ENCODE results near the gene PLLP.

Gene PLLP

GRCh38 chr16:57209780-57210179, 74.7 kb downstream of the PLLP start:
- no peak for TF ChIP-seq CTCF (IDR thresholded peaks at IDR 0.05; ENCODE audit: low read depth, low read length)
- no peak overlapping the region for H3K4me3 ChIP-seq (ENCODE audit: low read depth, low read length)

- H3K4me3 ChIP-seq (ENCODE audit: low read depth, low read length) = no peak overlapping the region
- TF ChIP-seq CTCF (IDR thresholded peaks at IDR 0.05; ENCODE audit: low read depth, low read length) = no peak
These were observed 75.5 kb downstream of the PLLP start for GRCh38 chr16:57208926-57209325.
